Measurements from ENCODE around the gene CGRRF1.

DNA sequence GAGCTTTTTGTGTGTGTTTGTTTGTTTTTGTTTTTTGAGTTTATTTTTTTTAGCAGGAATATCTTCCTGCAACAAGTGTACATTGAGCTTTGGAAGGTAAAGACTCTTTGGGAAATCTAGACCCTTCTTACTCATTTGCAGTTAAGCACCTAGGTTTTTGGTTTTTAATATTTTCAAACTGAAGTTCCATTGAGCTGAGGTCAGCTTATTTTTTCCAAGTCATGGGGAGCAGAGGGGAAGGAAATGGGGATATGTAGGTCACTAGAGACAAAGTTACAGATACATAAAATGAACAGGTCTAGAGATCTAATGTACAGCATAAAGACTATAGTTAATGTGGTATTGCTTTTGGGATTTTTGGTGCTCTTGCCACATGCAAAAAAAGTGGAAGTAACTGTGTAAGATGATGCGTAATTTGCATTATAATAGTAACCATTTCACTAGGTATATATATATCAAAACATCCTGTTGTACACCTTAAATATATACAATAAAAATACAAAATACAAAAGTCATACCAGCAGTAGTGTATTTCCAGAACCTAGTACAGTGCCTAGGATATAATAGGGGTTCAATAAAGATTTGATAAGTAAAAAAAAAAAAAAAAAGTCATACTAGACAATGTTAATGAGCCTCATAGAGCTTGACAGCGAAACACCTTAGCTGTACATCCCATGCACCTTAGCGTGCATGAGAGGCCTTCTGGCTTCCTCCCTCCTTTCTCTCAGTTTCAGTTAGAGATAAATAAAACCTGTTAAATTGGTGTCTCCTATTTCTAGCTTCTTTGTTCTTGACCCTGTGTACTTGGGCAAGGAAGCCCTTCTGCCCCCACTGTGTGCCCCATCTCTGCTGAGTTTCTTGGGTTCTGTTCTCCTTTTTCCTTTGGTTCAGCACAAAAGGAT is 22.7 kb downstream of the CGRRF1 start:
- TF ChIP-seq, protein P1, sequence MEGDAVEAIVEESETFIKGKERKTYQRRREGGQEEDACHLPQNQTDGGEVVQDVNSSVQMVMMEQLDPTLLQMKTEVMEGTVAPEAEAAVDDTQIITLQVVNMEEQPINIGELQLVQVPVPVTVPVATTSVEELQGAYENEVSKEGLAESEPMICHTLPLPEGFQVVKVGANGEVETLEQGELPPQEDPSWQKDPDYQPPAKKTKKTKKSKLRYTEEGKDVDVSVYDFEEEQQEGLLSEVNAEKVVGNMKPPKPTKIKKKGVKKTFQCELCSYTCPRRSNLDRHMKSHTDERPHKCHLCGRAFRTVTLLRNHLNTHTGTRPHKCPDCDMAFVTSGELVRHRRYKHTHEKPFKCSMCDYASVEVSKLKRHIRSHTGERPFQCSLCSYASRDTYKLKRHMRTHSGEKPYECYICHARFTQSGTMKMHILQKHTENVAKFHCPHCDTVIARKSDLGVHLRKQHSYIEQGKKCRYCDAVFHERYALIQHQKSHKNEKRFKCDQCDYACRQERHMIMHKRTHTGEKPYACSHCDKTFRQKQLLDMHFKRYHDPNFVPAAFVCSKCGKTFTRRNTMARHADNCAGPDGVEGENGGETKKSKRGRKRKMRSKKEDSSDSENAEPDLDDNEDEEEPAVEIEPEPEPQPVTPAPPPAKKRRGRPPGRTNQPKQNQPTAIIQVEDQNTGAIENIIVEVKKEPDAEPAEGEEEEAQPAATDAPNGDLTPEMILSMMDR (IDR thresholded peaks at IDR 0.05): no peak
- no peak for TF ChIP-seq POLR2A (IDR thresholded peaks at IDR 0.05)

Data from testis (tissue), 2 donors.